ENCODE results near the gene MIPEP.

GRCh38 chr13:23922005-23922932, 33.1 kb upstream of the MIPEP start:
- TF ChIP-seq KDM1A (IDR thresholded peaks at IDR 0.05; ENCODE audit: low read depth) = no peak
- TF ChIP-seq POLR2A (IDR thresholded peaks at IDR 0.05; ENCODE audit: low read length) = no peak
- no peak for TF ChIP-seq MAFK (IDR thresholded peaks at IDR 0.05; ENCODE audit: partially characterized antibody)
- no peak for TF ChIP-seq BHLHE40 (IDR thresholded peaks at IDR 0.05; ENCODE audit: low read depth, low read length)
- TF ChIP-seq CTCF (IDR thresholded peaks at IDR 0.05) = no peak
- no peak for TF ChIP-seq SMC3 (IDR thresholded peaks at IDR 0.05)
- TF ChIP-seq RCOR1 (IDR thresholded peaks at IDR 0.05; ENCODE audit: low read depth, low read length) = no peak
- no peak for TF ChIP-seq JUN (IDR thresholded peaks at IDR 0.05)
- no peak for TF ChIP-seq HES2 (IDR thresholded peaks at IDR 0.05)
- TF ChIP-seq, protein P1, sequence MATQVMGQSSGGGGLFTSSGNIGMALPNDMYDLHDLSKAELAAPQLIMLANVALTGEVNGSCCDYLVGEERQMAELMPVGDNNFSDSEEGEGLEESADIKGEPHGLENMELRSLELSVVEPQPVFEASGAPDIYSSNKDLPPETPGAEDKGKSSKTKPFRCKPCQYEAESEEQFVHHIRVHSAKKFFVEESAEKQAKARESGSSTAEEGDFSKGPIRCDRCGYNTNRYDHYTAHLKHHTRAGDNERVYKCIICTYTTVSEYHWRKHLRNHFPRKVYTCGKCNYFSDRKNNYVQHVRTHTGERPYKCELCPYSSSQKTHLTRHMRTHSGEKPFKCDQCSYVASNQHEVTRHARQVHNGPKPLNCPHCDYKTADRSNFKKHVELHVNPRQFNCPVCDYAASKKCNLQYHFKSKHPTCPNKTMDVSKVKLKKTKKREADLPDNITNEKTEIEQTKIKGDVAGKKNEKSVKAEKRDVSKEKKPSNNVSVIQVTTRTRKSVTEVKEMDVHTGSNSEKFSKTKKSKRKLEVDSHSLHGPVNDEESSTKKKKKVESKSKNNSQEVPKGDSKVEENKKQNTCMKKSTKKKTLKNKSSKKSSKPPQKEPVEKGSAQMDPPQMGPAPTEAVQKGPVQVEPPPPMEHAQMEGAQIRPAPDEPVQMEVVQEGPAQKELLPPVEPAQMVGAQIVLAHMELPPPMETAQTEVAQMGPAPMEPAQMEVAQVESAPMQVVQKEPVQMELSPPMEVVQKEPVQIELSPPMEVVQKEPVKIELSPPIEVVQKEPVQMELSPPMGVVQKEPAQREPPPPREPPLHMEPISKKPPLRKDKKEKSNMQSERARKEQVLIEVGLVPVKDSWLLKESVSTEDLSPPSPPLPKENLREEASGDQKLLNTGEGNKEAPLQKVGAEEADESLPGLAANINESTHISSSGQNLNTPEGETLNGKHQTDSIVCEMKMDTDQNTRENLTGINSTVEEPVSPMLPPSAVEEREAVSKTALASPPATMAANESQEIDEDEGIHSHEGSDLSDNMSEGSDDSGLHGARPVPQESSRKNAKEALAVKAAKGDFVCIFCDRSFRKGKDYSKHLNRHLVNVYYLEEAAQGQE (IDR thresholded peaks at IDR 0.05) = no peak
- TF ChIP-seq, protein P2, sequence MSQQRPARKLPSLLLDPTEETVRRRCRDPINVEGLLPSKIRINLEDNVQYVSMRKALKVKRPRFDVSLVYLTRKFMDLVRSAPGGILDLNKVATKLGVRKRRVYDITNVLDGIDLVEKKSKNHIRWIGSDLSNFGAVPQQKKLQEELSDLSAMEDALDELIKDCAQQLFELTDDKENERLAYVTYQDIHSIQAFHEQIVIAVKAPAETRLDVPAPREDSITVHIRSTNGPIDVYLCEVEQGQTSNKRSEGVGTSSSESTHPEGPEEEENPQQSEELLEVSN (IDR thresholded peaks at IDR 0.05; ENCODE audit: borderline replicate concordance, low read depth) = no peak
